NCI-H1092 (cell line): Measurements from ENCODE around the gene ATP5IF1.

Experiments
- DNase-seq: peaks from one replicate; lab custom pipeline; 2025; lab: John Stamatoyannopoulos, UW

ATP5IF1 gene

GRCh38 chr1:28265577-28265976, 29.7 kb downstream of the ATP5IF1 start:
- no peak for DNase-seq

GRCh38 chr1:28266920-28267322, 31.0 kb downstream of the ATP5IF1 start:
- no peak for DNase-seq

- no peak for DNase-seq
Measured at GRCh38 chr1:28267633-28268032, 31.7 kb downstream of the ATP5IF1 start.

- no peak for DNase-seq
Measured at GRCh38 chr1:28269529-28269928, 33.6 kb downstream of the ATP5IF1 start.

- no peak for DNase-seq
Measured at GRCh38 chr1:28272215-28272852, 36.4 kb downstream of the ATP5IF1 start.

- no peak for DNase-seq
Measured at GRCh38 chr1:28273216-28273860, 37.4 kb downstream of the ATP5IF1 start.

- no peak for DNase-seq
Measured at GRCh38 chr1:28278763-28279162, 42.8 kb downstream of the ATP5IF1 start.

GRCh38 chr1:28279721-28280120, 43.8 kb downstream of the ATP5IF1 start:
- no peak for DNase-seq

- no peak for DNase-seq
Measured at GRCh38 chr1:28280501-28280900, 44.6 kb downstream of the ATP5IF1 start.

- DNase-seq: no peak
Measured at GRCh38 chr1:28280977-28281381, 45.1 kb downstream of the ATP5IF1 start.

GRCh38 chr1:28281608-28282425, 45.9 kb downstream of the ATP5IF1 start:
- DNase-seq: no peak

GRCh38 chr1:28282426-28283407, 46.8 kb downstream of the ATP5IF1 start:
- DNase-seq: no peak

- no peak for DNase-seq
Measured at GRCh38 chr1:28286111-28286510, 50.2 kb downstream of the ATP5IF1 start.
